ENCODE results near the gene ACE2.

DNA sequence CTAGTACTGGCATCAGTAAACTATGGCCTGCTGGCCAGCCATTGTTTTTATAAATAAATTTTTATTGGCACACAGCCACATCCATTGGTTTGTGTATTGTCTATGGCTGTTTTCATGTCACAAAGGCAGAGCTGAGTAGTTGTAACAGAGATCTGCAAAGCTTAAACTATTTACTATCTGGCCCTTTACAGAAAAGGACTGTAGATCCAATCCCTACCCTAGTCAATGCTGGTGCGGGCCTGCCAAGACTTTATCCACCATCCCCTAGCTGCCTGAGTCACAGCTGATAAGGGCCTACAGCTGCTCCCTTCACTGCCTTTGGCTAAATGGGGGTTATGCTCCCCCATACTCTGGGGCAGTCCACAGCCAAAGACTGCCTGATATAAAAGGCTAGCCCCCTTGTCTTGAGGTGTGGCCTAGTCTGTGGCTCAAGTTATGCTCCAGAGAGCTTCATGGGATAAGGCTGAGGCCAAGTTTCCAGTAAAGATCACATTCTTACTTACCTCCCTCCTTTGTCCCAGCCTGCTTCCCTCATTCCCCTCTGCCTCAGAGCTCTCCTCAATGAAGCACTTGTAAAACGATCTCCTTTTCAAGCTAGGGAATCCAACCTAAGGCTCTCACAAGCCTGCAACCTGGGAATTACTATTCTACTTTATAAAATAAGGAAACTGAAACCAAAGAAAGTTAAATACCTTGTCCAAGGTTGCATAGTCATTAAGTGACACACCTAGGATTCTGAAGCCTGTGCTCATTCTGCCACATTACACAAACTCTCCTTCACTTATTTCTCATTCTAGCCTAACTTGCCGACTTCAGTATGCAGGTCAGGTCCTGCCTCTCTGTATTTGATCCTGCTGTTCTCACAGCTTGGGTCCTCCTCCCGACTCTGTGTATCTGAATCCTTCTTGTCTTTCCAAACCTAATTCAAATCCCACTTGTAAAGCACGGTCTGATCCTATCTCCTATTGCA lies 20.7 kb downstream of the ACE2 start:
- TF ChIP-seq, protein P1, sequence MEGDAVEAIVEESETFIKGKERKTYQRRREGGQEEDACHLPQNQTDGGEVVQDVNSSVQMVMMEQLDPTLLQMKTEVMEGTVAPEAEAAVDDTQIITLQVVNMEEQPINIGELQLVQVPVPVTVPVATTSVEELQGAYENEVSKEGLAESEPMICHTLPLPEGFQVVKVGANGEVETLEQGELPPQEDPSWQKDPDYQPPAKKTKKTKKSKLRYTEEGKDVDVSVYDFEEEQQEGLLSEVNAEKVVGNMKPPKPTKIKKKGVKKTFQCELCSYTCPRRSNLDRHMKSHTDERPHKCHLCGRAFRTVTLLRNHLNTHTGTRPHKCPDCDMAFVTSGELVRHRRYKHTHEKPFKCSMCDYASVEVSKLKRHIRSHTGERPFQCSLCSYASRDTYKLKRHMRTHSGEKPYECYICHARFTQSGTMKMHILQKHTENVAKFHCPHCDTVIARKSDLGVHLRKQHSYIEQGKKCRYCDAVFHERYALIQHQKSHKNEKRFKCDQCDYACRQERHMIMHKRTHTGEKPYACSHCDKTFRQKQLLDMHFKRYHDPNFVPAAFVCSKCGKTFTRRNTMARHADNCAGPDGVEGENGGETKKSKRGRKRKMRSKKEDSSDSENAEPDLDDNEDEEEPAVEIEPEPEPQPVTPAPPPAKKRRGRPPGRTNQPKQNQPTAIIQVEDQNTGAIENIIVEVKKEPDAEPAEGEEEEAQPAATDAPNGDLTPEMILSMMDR (IDR thresholded peaks at IDR 0.05) = no peak
- TF ChIP-seq POLR2A (IDR thresholded peaks at IDR 0.05) = no peak
